Measurements from ENCODE around the gene ZNF836.
"Not testable (repeated sequence)": the region's sequence is repeated elsewhere in the genome, so short reads cannot be mapped to it uniquely, and the experiment has no call there.

The ZNF836 gene

GRCh38 chr19:52171321-52172169, at the start of gene ZNF836:
Gene ZNF836, minus strand, starts transcription at chr19:52171621. Its CDS starts 3,549 bp downstream, at chr19:52168072.
- DNase-seq (ENCODE audit: low spot score) (peak; percentile 12), FAIRE-seq (no peak)

DNA sequence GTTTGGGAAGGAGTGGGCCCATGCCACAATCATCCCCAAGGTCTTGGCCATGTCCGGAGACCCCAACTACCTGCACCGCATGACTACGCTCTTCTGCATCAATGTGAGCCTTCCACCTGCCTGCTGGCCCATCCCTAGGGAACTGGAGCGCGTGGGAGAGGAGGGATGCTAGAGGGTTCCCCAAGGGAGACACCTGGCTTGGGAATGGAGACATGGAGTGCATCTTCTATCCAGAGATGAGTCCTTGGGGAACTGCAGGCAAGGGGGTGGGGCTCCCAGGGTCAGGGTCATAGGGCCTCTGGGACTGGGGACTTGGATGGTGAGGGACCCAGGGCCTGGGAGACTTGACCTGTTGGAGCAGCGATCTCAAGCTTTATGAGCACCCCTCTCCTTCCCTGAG, 49.6 kb upstream of the ZNF836 start:
- no peak for FAIRE-seq
- no peak for DNase-seq (ENCODE audit: low spot score)

GRCh38 chr19:52219611-52220010, 48.2 kb upstream of the ZNF836 start:
- no peak for FAIRE-seq
- DNase-seq (ENCODE audit: low spot score), result no peak

DNA sequence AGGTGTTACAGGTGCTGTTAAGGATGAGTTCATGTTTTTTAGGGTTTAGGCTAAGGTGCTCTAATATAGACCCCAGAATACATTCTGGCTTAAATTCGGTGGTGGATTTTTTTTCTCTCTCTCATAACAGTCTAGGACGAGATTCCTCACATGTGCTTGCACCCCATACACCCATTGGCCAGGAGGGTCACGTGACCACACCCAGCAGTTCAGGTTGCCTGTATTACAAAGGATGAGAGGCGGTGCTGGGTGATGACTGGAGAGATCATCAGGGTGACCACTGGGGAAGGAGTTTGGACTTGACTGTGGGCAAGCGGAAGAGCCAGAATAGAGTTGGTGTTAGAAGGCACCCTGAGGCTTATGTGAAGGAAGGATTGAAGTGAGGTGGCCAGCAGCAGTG, 46.2 kb upstream of the ZNF836 start:
- no peak for FAIRE-seq

DNA sequence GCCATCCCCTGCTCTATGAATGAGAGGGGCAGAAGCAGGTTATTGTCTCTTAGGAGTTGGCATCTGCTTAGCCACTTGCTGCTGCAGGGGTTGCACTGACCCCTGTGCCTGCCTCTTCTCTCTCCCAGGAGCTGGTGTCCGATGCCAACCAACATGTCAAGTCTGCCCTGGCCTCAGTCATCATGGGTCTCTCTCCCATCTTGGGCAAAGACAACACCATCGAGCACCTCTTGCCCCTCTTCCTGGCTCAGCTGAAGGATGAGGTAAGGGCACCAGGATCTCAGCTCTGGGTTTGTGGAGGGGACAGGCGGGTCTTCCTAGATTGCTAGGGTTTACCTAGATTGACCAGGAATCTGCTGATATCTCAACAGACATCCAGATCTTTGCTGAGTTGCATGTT, 45.0 kb upstream of the ZNF836 start:
- DNase-seq (ENCODE audit: low spot score), result no peak
- no peak for FAIRE-seq

More for the DNA sequence above, 46.2 kb upstream of the ZNF836 start:
- DNase-seq (ENCODE audit: low spot score), result no peak

DNA sequence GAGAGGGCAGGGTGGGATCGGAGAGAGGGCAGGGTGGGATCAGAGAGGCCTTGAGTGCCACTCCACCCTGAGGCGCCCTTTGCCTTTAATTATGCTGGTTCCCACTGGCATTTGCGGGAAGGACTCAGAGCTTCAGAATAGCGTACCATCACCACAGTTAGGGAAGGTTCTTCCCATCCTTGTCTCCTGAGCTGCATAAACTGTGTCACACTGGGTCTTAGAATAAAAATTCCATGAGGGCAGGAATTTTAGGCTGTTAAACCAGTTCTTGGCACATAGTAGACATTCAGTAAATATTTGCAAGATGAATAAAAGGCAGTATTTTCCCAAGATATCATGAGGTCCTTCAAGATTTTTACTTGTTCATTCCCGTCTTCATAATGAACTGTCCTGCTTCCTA, 42.8 kb upstream of the ZNF836 start:
- no peak for DNase-seq (ENCODE audit: low spot score)
- FAIRE-seq, result no peak

DNA sequence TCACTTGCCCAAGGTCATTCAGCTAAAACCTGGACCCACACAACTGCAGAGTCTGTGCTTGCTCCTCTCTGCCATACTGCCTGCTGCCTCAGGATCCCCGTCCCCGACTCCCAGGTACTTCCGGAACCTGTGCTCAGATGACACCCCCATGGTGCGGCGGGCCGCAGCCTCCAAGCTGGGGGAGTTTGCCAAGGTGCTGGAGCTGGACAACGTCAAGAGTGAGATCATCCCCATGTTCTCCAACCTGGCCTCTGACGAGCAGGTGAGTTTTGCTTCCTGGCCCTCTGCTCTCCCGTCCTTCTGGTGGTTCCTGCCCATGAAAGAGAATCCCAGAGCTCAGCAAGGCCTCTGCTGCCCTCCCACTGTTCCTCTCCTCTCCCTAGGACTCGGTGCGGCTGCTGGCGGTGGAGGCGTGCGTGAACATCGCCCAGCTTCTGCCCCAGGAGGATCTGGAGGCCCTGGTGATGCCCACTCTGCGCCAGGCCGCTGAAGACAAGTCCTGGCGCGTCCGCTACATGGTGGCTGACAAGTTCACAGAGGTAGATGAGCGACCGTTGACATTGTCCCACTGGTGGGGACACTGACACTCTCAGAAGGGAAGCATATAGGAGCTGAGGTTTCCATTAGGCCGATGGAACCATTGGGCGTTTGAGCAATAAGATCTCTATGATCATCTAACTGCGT, 41.3 kb upstream of the ZNF836 start:
- FAIRE-seq, result no peak
- DNase-seq (ENCODE audit: low spot score), result no peak

DNA sequence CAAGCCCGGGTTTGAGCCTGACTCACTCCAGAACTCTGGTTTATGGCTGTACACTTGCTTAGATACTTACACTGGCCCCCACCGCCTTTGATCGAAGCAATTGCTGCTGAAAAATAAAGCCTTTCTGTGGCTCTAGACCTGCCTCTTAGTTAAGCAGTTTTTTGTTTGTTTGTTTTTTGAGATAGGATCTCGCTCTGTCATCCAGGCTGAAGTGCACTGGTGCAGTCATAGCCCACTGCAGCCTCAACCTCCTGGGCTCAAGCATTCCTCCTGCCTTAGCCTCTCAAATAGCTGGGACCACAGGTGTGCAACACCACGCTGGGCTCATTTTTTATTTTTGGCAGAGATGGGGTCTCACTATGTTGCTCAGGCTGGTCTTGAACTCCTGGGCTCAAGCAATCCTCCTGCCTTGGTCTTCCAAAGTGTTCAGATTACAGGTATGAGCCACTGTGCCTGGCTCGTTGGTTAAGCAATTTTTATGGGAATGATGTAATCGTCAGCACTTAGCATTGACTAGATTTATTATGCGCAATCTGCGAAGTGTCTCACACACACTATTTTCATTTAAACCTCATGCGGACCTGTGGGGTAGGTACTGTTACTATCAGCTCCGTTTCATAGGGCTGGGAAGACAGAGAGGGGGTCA, 40.6 kb upstream of the ZNF836 start:
- DNase-seq (ENCODE audit: low spot score) (no peak), FAIRE-seq (no peak)

GRCh38 chr19:52211203-52211602, 39.8 kb upstream of the ZNF836 start:
- FAIRE-seq, result no peak
- no peak for DNase-seq (ENCODE audit: low spot score)

- DNase-seq (ENCODE audit: low spot score) (no peak), FAIRE-seq (no peak)
Observed at GRCh38 chr19:52206481-52206880, 35.1 kb upstream of the ZNF836 start.

DNA sequence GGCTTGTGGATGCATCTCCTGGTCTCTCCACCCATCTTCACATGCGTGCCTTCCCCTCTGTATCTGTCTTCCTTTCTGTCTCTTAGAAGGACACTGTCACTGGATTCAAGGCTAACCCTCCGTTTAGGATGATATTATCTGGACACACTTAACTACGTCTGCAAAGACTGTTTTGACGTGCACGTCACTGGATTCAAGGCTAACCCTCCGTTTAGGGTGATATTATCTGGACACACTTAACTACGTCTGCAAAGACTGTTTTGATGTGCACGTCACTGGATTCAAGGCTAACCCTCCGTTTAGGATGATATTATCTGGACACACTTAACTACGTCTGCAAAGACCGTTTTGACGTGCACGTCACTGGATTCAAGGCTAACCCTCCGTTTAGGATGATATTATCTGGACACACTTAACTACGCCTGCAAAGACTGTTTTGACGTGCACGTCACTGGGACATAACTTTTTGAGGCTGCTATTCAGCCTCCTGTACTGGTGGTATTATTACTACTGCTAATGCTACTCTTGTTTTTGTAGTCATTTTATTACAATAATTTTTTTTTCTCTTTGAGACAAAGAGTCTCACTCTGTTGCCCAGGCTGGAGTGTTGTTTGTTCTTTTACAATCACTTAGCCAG, 29.5 kb upstream of the ZNF836 start:
- not testable (repeated sequence) for FAIRE-seq; DNase-seq (ENCODE audit: low spot score)

DNA sequence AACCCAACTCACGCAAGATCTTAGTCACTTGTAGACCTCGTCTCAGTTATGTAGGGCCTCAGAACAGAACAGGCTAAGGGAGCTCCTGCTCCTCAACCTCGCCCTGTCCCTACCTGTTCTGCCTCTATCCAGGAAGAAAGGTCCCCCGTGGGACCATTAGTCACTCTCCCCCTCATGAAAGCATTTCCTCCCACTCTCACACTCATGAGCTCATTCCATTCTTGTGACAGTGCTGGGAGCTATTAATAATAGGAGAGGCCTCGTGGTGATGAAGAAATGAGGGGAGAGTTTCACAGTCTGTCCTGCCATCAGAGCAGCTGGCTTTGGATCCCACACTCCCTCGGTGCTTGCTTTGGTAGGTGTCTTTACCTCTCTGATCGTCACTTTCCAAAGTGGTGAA, 28.6 kb upstream of the ZNF836 start:
- no peak for DNase-seq (ENCODE audit: low spot score)
- FAIRE-seq, result no peak

DNA sequence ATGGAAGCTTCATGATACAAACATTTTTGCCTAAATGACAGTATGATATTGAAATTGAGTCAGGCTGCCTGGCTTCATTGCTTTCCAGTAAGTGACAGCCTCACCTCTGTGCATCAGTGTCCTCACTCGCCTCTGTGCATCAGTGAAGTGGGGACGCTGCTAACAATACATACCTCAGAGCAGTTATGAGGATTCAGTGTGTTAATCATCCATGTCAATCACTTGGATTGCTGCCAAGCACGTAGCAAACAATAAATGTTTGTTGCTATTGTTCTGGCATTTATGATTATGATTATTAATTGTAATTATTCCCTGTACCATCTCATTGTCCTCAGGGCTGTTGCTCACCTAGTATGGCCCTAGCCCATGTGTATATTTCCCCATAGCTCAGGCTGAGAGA, 27.3 kb upstream of the ZNF836 start:
- no peak for FAIRE-seq
- no peak for DNase-seq (ENCODE audit: low spot score)

GRCh38 chr19:52197964-52198363, 26.5 kb upstream of the ZNF836 start:
- no peak for DNase-seq (ENCODE audit: low spot score)
- no peak for FAIRE-seq

- FAIRE-seq (no peak), DNase-seq (ENCODE audit: low spot score) (no peak)
Observed at GRCh38 chr19:52196256-52196967, 25.0 kb upstream of the ZNF836 start.

DNA sequence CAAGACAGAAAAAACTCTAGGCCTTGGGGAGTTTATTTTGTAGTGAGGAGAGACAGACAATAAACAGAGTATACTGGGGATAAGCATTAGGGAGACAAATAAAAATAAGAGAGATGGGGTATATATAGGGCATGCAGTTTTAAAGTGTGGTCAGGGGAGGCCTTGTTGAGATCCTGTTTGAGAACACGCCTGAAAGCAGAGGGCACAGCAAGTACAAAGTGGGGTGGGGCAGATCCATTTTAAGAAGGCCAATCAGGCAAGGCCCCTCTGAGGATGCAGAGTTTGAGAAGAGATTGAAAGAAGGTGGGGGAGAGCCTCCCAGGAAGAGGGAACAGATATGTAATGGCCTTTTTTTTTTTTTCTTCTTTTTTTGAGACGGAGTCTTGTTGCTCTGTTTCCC, 20.5 kb upstream of the ZNF836 start:
- FAIRE-seq, result no peak
- DNase-seq (ENCODE audit: low spot score), result no peak

DNA sequence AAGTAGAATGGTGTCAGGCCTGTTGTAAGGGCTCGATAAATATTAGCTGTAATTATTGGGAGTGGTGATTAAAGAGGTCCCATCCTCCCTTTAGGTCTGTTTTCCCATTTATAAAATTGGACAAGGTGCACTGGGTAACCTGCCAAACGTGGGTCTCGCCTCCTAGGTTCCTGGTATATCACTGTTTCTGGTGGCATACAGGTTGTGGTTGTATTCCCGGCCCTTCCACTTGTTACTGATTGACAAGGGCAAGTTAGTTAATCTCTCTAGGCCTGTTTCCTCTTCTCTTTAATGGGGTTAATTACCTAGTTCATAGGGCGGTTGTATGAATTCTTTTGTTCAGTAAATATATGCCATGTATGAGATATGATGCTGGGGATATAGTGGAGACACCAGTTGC, 20.0 kb upstream of the ZNF836 start:
- DNase-seq (ENCODE audit: low spot score) (no peak), FAIRE-seq (no peak)

DNA sequence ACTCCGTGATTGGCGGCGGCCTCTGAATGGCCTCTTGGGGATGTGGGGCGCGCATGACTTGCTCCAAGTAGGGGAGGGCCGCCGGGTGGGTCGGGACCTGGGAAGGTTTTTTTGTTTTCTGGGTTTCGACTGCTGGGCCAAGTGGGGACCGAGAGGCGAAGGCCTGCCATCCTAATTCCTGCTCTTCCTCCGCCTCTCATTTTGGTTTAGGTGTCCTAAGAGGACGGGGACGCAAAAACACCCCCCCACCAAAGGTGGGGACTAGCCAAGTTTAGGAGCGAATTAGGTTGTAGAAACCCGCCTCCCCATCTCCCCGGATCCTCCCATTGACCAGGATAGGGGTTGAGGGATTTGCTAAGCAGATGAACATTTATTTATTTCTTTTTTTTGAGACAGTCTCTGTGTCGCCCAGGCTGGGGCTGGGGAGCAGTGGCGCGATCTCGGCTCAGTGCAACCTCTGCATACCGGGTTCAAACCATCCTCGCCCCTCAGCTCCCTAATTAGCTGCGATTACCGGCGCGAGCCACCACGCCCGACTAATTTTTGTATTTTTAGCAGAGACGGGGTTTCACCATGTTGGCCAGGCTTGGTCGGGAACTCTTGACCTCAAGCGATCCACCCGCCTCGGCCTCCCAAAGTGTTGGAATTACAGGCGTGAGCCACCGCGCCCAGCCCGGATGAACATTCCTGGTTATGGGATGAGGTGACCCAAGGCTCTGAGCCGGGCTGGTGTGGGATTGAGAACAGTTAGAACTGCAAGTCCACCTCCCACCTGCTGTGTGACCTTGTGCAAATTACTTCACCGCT, 19.3 kb upstream of the ZNF836 start:
- FAIRE-seq (no peak), DNase-seq (ENCODE audit: low spot score) (no peak)

DNA sequence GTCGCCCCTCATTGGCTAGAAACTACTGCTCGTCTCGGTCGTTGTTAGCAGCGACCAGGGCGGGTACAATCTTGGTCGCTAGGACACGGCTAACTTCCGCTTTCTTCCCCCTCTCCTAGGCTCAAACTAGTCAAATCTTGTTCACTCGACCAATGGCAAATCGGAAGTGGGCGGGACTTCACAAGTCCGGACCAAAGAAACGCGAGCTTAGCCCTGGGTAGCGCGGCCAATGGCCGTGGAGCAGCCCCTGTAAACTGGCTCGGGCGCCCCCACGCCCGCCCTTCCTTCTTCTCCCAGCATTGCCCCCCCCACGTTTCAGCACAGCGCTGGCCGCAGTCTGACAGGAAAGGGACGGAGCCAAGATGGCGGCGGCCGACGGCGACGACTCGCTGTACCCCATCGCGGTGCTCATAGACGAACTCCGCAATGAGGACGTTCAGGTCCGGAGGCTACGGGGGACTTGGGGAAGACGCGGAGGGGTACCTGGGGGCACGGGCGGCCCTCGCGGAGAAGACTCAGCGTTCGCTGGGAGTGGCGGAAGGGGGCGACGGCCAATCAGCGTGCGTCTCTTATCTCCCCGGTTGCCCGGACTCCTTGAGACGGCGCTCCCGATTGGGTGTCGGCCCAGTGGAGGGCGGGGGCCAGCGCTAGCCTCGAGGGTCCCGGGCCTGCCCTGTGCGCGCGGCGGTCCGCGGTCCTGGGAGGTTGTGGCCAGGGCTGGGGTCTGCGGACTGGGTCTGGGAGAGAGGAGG, 18.5 kb upstream of the ZNF836 start, which contains the start of gene PPP2R1A:
PPP2R1A (plus strand) TSS at position 318 of the 752 bp plus-strand sequence; CDS start at position 363, 45 bp downstream.
- FAIRE-seq, result peak; percentile 96
- DNase-seq (ENCODE audit: low spot score), result no peak

All from RCC 7860 (cell line).